K562 (cell line): ENCODE measurements around the gene AIF1. TPM values are rescaled to one million over a fixed set of nuclear protein-coding genes. Genes with fewer than 3 reads are reported as not detected.

Experiments
- BDP1 ChIP-seq: IDR thresholded peaks from 3 replicates; pipeline ENCODE4 v1.6.1; 2011; ENCODE audit not compliant: insufficient read length, insufficient read depth
- CREB5 ChIP-seq: fragments of 250-450 bp; sonication (Bioruptor Pico); IDR thresholded peaks from 2 replicates; pipeline ENCODE4 v1.5.0; 2020; ENCODE audit warnings: mild to moderate bottlenecking
- DMBX1 ChIP-seq: fragments of 250-450 bp; sonication (Bioruptor Pico); IDR thresholded peaks from 2 replicates; pipeline ENCODE4 v1.8.0; 2022; ENCODE audit warnings: inconsistent platforms, mild to moderate bottlenecking, moderate library complexity, borderline replicate concordance
- LARP7 ChIP-seq: fragments of 450-650 bp; IDR thresholded peaks from 2 replicates; pipeline ENCODE4 v1.6.1; 2016
- MCM7 ChIP-seq, 2 experiments: fragments of 450-650 bp; IDR thresholded peaks; 2 replicates each; pipeline ENCODE4 v1.6.1; 2016 to 2018
- MTA1 ChIP-seq: fragments of 450-650 bp; IDR thresholded peaks from 2 replicates; pipeline ENCODE4 v1.6.1; 2017; ENCODE audit warnings: borderline replicate concordance
- NKRF ChIP-seq: fragments of 450-650 bp; IDR thresholded peaks from 2 replicates; pipeline ENCODE4 v1.6.1; 2016; ENCODE audit warnings: borderline replicate concordance
- NR4A1 ChIP-seq, 2 experiments: fragments of 250-450 bp in 1 of 2; fragments of 450-650 bp in 1 of 2; sonication (Bioruptor Pico) in 1 of 2; IDR thresholded peaks; 2 replicates each; pipeline versions ENCODE4 v1.4.0 to v1.6.1; 2016 to 2020; ENCODE audit warnings: mild to moderate bottlenecking in 2 of 2, missing compliant biosample characterization in 1 of 2, missing genetic modification characterization in 1 of 2, moderate library complexity in 1 of 2
- SMARCC2 ChIP-seq: fragments of 450-650 bp; IDR thresholded peaks from 2 replicates; pipeline ENCODE4 v1.6.1; 2017; ENCODE audit warnings: antibody characterized with exemption, moderate library complexity, mild to moderate bottlenecking, low read depth
- SMARCE1 ChIP-seq: fragments of 450-650 bp; IDR thresholded peaks from 2 replicates; pipeline ENCODE4 v1.7.1; 2016; ENCODE audit warnings: mild to moderate bottlenecking
- TCFL5 ChIP-seq: fragments of 250-450 bp; sonication (Bioruptor Pico); conservative IDR thresholded peaks from 2 replicates; pipeline ENCODE4 v1.6.1; 2021; ENCODE audit warnings: mild to moderate bottlenecking, moderate library complexity, matching md5 sums
- TOE1 ChIP-seq, 2 experiments: fragments of 450-650 bp in 1 of 2; sonication (generic) in 1 of 2; formaldehyde crosslinking in 1 of 2; IDR thresholded peaks; 2 replicates each; pipeline versions ENCODE4 v1.7.1 to v1.8.0; 2016 to 2022; ENCODE audit warnings: borderline replicate concordance in 2 of 2, mild to moderate bottlenecking in 2 of 2, antibody characterized with exemption in 1 of 2, inconsistent platforms in 1 of 2, low read depth in 1 of 2, missing genetic modification reagents in 1 of 2, moderate library complexity in 1 of 2
- TRIM24 ChIP-seq, 2 experiments: fragments of 450-650 bp; IDR thresholded peaks; 2 replicates each; pipeline ENCODE4 v1.6.1; 2016
- ZC3H8 ChIP-seq: fragments of 450-650 bp; IDR thresholded peaks from 2 replicates; pipeline ENCODE4 v1.6.1; 2017
- ZNF175 ChIP-seq: fragments of 200-800 bp; sonication (Bioruptor generic); IDR thresholded peaks from 2 replicates; pipeline ENCODE4 v1.6.1; 2016; ENCODE audit warnings: low read depth, mild to moderate bottlenecking, missing genetic modification characterization, missing compliant biosample characterization
- ZNF224 ChIP-seq: sonication (generic); formaldehyde crosslinking; IDR thresholded peaks from 2 replicates; pipeline ENCODE4 v1.8.0; 2022; ENCODE audit warnings: mild to moderate bottlenecking, missing genetic modification reagents
- ZSCAN32 ChIP-seq: fragments of 450-650 bp; formaldehyde crosslinking; IDR thresholded peaks from 2 replicates; pipeline ENCODE4 v1.4.0; 2020; ENCODE audit warnings: mild to moderate bottlenecking, moderate library complexity
- polyA plus RNA-seq, 8 experiments: library from polyadenylated mRNA; depleted of rRNA in 4 of 8; stranded (reverse) in 5 of 8; unstranded in 3 of 8; fragments of >200 nt; fragmentation: Nextera tagmentation in 2 of 8; fragmentation: Illumina TruSeq in 1 of 8; extraction: Ambion mirVana in 2 of 8; extraction: Trizol in 1 of 8; gene quantifications; 2 replicates each; pipeline versions ENCODE4 v1.2.1 to v1.2.3, GENCODE V29; 2011 to 2014; ENCODE audit warnings: inconsistent platforms in 1 of 8, missing spikeins in 1 of 8
- total RNA-seq, 7 experiments: library from RNA; depleted of rRNA in 6 of 7; stranded (reverse); fragments of >200 nt in 6 of 7; fragmentation: Illumina TruSeq in 2 of 7; extraction: Trizol in 2 of 7; gene quantifications; 2 replicates each; pipeline versions ENCODE4 v1.2.1 to v1.2.3, GENCODE V29; 2011 to 2021; ENCODE audit warnings: low replicate concordance in 1 of 7
- TF ChIP-seq, protein P1 (sequence below): fragments of 250-450 bp; sonication (Bioruptor Pico); IDR thresholded peaks from 2 replicates; pipeline ENCODE4 v1.5.0; 2021
- TF ChIP-seq, protein P2 (sequence below): fragments of 450-650 bp; formaldehyde crosslinking; IDR thresholded peaks from 2 replicates; pipeline ENCODE4 v1.4.0; 2020; ENCODE audit warnings: mild to moderate bottlenecking, moderate library complexity
- TF ChIP-seq, protein P3 (sequence below): IDR thresholded peaks from 2 replicates; pipeline ENCODE4 v1.6.1; 2016; ENCODE audit warnings: missing genetic modification characterization, missing compliant biosample characterization

The AIF1 gene
- total and polyA plus RNA-seq, 9 of the 15 experiments (the other 6 are each of a cell fraction or from before 2014, with no cell fraction given): 9.4 to 33.4 (median 19.4) TPM

- peak; percentile 61; the same call in 1 of the 2 replicates for TF ChIP-seq SMARCC2
- no peak for TF ChIP-seq TCFL5 (CRISPR knock-in tag)
- 0 out of 4 replicates have a peak, but pooled peaks of 1 of the 2 experiments have one; percentile 55 for TF ChIP-seq MCM7 (IDR thresholded peaks at IDR 0.05)
- TF ChIP-seq ZSCAN32 (CRISPR knock-in tag): no peak
- TF ChIP-seq, protein P1, sequence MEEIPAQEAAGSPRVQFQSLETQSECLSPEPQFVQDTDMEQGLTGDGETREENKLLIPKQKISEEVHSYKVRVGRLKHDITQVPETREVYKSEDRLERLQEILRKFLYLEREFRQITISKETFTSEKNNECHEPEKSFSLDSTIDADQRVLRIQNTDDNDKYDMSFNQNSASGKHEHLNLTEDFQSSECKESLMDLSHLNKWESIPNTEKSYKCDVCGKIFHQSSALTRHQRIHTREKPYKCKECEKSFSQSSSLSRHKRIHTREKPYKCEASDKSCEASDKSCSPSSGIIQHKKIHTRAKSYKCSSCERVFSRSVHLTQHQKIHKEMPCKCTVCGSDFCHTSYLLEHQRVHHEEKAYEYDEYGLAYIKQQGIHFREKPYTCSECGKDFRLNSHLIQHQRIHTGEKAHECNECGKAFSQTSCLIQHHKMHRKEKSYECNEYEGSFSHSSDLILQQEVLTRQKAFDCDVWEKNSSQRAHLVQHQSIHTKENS (CRISPR knock-in tag): no peak
- TF ChIP-seq TRIM24 (IDR thresholded peaks at IDR 0.05): peak in 1 of 2 experiments; percentile 14; a peak in 1 of 4 replicates
- TF ChIP-seq MTA1: peak; percentile 78; the same call in 1 of the 2 replicates
- no peak for TF ChIP-seq CREB5 (CRISPR knock-in tag)
- peak; percentile 88 for TF ChIP-seq LARP7
- TF ChIP-seq, protein P2, sequence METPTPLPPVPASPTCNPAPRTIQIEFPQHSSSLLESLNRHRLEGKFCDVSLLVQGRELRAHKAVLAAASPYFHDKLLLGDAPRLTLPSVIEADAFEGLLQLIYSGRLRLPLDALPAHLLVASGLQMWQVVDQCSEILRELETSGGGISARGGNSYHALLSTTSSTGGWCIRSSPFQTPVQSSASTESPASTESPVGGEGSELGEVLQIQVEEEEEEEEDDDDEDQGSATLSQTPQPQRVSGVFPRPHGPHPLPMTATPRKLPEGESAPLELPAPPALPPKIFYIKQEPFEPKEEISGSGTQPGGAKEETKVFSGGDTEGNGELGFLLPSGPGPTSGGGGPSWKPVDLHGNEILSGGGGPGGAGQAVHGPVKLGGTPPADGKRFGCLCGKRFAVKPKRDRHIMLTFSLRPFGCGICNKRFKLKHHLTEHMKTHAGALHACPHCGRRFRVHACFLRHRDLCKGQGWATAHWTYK (CRISPR knock-in tag): no peak
- TF ChIP-seq ZC3H8: peak; percentile 66; the same call in 1 of the 2 replicates
- 0 out of 2 replicates have a peak, but pooled peaks have one; percentile 15 for TF ChIP-seq ZNF175 (CRISPR knock-in tag)
- TF ChIP-seq NKRF: peak; percentile 4
- TF ChIP-seq SMARCE1: peak; percentile 73; the same call in 1 of the 2 replicates
- TF ChIP-seq TOE1 (IDR thresholded peaks at IDR 0.05; ENCODE audit: borderline replicate concordance): no peak
- TF ChIP-seq TOE1 (CRISPR knock-in tag; IDR thresholded peaks at IDR 0.05; ENCODE audit: borderline replicate concordance, low read depth): no peak
- no peak for TF ChIP-seq ZNF224 (CRISPR knock-in tag)
- 0 out of 2 replicates have a peak, but pooled peaks have one; percentile 25 for TF ChIP-seq DMBX1 (CRISPR knock-in tag)
- TF ChIP-seq NR4A1 (CRISPR knock-in tag; IDR thresholded peaks at IDR 0.05): no peak
- TF ChIP-seq NR4A1 (tag; IDR thresholded peaks at IDR 0.05): no peak
- TF ChIP-seq BDP1: no peak
- TF ChIP-seq, protein P3, sequence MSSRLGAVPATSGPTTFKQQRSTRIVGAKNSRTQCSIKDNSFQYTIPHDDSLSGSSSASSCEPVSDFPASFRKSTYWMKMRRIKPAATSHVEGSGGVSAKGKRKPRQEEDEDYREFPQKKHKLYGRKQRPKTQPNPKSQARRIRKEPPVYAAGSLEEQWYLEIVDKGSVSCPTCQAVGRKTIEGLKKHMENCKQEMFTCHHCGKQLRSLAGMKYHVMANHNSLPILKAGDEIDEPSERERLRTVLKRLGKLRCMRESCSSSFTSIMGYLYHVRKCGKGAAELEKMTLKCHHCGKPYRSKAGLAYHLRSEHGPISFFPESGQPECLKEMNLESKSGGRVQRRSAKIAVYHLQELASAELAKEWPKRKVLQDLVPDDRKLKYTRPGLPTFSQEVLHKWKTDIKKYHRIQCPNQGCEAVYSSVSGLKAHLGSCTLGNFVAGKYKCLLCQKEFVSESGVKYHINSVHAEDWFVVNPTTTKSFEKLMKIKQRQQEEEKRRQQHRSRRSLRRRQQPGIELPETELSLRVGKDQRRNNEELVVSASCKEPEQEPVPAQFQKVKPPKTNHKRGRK (tag): peak; percentile 94
These were observed 6.4 kb downstream of the AIF1 start (continued) for GRCh38 chr6:31621320-31621939.
